ENCODE data around the gene CPVL.

- TF ChIP-seq CTCF (IDR thresholded peaks at IDR 0.05) (no peak), POLR2A (IDR thresholded peaks at IDR 0.05) (no peak)
Measured at GRCh38 chr7:29078311-29079260, 67.8 kb downstream of the CPVL start.

Measured in heart left ventricle (tissue), 13 donors.